Coronary artery (tissue), 2 donors: ENCODE results near the gene NKD1.
A peak's percentile ranks its signal among the peaks of the same experiment; 100 is the strongest.

Experiments
- DNase-seq: peaks from one replicate; pipeline ENCODE4 v3.0.0-alpha.2; 2017; ENCODE audit warnings: low spot score
- H3K27ac ChIP-seq, 2 donors: fragments of 200-600 bp; sonication (generic); one replicate each; pipeline ENCODE4 v1.5.1; 2016 to 2019
- H3K4me3 ChIP-seq: fragments of 200-600 bp; sonication (generic); 2 replicates; pipeline ENCODE4 v1.5.1; 2016; ENCODE audit warnings: mild to moderate bottlenecking, moderate library complexity
- CTCF ChIP-seq: fragments of 200-600 bp; sonication (generic); IDR thresholded peaks from one replicate; pipeline ENCODE4 v1.5.1; 2019; ENCODE audit warnings: antibody characterized with exemption

Gene NKD1

GRCh38 chr16:50603206-50604064 is 55.2 kb downstream of the NKD1 start:
- TF ChIP-seq CTCF, result no peak
- peak; percentile 85 for DNase-seq
- peak overlapping the region; percentile 88 to 89 for H3K27ac ChIP-seq
- H3K4me3 ChIP-seq, result peak overlapping the region; percentile 26

GRCh38 chr16:50604065-50604418 is 55.8 kb downstream of the NKD1 start:
- H3K27ac ChIP-seq, result peak overlapping the region; percentile 88 to 89

GRCh38 chr16:50604610-50605009 is 56.4 kb downstream of the NKD1 start:
- Histone ChIP-seq H3K27ac (peak overlapping the region; percentile 88 to 89), H3K4me3 (no peak overlapping the region)
- no peak for DNase-seq
- no peak for TF ChIP-seq CTCF

More at GRCh38 chr16:50604065-50604418, 55.8 kb downstream of the NKD1 start:
- TF ChIP-seq CTCF, result no peak
- DNase-seq, result no peak
- no peak overlapping the region for H3K4me3 ChIP-seq

GRCh38 chr16:50605733-50606430 is 57.7 kb downstream of the NKD1 start:
- Histone ChIP-seq H3K27ac (peak overlapping the region in 1 of 2 donors; percentile 3), H3K4me3 (no peak overlapping the region)
- DNase-seq, result no peak
- no peak for TF ChIP-seq CTCF

- no peak for TF ChIP-seq CTCF
- no peak for DNase-seq
- Histone ChIP-seq H3K4me3 (no peak overlapping the region), H3K27ac (peak overlapping the region in 1 of 2 donors; percentile 3)
Measured at GRCh38 chr16:50606431-50607050, 58.3 kb downstream of the NKD1 start.

GRCh38 chr16:50607051-50607431 is 58.8 kb downstream of the NKD1 start:
- TF ChIP-seq CTCF, result no peak
- DNase-seq, result no peak
- Histone ChIP-seq H3K27ac (no peak overlapping the region), H3K4me3 (no peak overlapping the region)
